Measurements from ENCODE around the gene NPBWR2.

- TF ChIP-seq CTCF (IDR thresholded peaks at IDR 0.05) (no peak), POLR2A (IDR thresholded peaks at IDR 0.05) (no peak)
Observed at GRCh38 chr20:64154590-64155257, 47.4 kb upstream of the NPBWR2 start.
